ENCODE results near the gene CCDC71L. TPM values are rescaled to one million over a fixed set of nuclear protein-coding genes. Genes with fewer than 3 reads are reported as not detected.

Gene CCDC71L
- total RNA-seq, 1 donor from 2014 or later: 7.0 TPM

- peak; percentile 87 for DNase-seq (ENCODE audit: low spot score)
- intact Hi-C loops (cut with DNase I): loop anchor here (2.0 to 5.0 kb wide), 2 partner anchors 77 to 118 kb away; no protein-coding TSS in a partner anchor
These were observed 746 bp downstream of the CCDC71L start for GRCh38 chr7:106659963-106660861.

DNA sequence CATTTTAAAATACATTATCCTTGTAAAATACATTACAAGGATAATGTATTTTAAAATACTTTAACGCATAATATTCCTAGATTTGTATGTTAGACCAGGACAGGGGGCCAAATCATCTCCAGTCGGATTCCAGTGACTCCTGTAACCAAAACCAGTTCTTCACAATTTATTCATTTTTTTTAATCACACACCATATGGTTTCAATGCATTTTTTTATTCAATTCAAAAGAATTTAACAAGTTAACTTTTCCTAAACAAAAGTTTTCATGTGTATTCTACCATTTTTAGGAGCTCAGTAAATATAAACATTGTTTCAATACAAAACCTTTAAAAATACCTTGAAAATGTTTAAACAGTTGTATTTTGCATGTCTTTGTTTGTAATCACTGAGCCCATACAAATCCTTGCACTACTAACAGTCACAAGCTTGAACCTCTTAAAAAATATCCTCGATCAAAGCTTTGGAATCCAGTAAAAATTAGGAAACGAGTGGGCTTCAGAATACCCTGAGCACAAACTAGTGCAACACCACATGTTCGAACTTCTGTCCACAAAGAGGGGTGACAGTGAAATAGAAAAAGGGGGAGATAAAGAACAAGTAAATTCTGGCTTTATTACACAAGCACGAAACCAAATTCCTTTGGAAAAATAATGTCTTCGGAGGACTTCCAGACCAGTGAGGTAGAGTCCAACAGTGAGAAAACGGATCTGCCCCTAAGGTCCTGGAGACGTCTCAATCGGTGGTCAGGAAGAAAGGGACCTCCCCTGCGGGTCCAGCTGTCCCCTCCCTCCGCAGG lies 1.6 kb downstream of the CCDC71L start:
- intact Hi-C loops (cut with DNase I): no loop called here
- no peak for DNase-seq (ENCODE audit: low spot score)

GRCh38 chr7:106658316-106659165 lies 2.4 kb downstream of the CCDC71L start:
- intact Hi-C loops (cut with DNase I): no loop called here
- no peak for DNase-seq (ENCODE audit: low spot score)

GRCh38 chr7:106657085-106657991 lies 3.6 kb downstream of the CCDC71L start:
- intact Hi-C loops (cut with DNase I): no loop called here
- DNase-seq (ENCODE audit: low spot score): no peak

DNA sequence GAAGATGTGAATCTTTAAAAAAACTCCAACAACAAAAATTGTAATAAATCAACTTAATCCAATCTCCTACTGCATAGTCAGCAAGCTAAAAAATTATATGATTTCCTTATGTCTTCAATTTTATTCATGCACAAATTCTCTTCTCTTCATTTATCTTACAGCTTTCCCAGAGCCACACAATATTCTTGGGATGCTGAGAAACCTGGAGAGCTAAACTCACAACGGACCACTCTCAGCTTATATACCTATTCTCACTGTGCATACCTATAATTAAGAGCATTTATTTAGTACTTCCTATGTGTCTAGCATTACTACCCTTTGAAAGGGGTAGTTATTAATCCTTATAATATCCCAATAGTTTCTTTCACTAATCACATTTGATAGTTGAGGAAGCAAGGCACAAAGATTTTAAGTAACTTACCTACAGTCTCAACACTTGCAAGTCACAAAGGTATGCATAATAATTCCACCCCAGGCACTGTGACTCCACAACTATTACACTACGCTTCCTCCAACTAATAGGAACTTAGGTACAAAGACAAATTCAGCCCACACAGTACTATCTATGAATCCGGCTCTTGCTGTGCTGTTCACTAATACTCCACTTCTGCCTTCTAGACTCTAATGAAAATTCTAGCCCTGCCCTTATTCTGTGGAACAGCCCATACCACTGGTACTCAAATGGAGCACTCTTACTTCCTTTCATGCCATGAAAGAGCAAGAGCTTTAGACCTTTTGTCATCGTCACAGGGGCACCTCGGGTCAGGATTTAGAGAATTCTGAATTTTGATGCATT lies 5.1 kb downstream of the CCDC71L start:
- intact Hi-C loops (cut with DNase I): no loop called here
- no peak for DNase-seq (ENCODE audit: low spot score)

- no peak for DNase-seq (ENCODE audit: low spot score)
- intact Hi-C loops (cut with DNase I): no loop called here
These were observed 7.5 kb downstream of the CCDC71L start for GRCh38 chr7:106653488-106653887.

- intact Hi-C loops (cut with DNase I): no loop called here
- DNase-seq (ENCODE audit: low spot score): no peak
These were observed 8.0 kb downstream of the CCDC71L start for GRCh38 chr7:106652909-106653308.

- intact Hi-C loops (cut with DNase I): no loop called here
- no peak for DNase-seq (ENCODE audit: low spot score)
These were observed 8.9 kb downstream of the CCDC71L start for GRCh38 chr7:106652092-106652491.

GRCh38 chr7:106646256-106646655 lies 14.7 kb downstream of the CCDC71L start:
- intact Hi-C loops (cut with DNase I): no loop called here
- no peak for DNase-seq (ENCODE audit: low spot score)

DNA sequence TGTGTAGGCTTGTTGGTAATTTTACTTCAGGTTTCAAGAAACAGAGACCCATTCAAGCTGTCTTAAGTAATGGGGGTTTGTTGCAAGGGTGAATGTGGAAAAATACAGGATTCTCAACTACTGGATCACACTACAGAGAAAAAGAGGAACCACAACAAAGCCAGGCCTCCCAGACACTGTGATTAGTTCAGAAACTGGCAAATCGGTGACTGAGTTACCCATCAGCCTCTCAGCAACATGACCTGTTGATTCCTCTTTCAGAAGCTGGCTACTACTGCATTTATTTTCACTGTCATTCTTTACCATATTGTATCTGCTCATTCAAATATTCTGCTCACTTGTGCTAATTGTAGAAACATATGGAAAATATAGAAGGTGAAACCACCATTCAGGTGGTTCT lies 16.0 kb downstream of the CCDC71L start:
- intact Hi-C loops (cut with DNase I): no loop called here
- no peak for DNase-seq (ENCODE audit: low spot score)

DNA sequence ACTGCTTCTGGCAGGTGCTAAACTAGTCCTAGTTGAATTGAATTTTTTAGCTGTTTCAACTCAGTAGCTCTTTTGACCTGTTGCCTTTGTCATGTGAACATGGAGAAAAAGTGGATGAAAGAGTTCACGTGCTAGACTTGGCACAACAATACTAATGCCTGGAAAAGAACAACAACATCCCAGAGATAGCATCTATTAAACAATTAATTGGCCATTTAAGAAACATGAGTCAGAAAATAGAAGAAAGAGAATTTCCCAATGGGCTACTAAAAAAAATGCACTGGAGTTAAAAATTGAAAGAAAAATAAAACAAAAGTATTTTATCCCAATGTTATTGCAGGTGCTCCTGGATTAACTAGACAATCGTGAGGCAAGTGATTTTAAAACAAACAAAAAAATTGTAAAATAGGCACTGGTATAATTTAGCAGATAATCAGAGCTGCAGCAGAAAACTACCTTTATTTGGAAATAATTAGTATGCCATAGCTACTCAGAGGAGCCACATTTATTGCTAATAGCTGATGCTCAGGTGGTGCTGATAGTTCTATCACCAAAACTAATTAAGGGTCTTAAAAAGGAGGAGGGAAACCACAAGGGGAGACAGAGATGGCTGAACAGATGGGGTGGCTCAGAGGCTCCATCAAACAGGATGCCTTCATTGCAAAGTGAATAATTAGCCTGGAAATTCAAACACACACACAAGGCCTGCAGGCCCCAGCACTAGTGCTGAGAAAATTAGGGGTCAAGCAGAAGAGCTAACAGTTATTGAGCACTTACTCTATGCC lies 17.6 kb downstream of the CCDC71L start:
- intact Hi-C loops (cut with DNase I): no loop called here
- DNase-seq (ENCODE audit: low spot score): no peak

DNA sequence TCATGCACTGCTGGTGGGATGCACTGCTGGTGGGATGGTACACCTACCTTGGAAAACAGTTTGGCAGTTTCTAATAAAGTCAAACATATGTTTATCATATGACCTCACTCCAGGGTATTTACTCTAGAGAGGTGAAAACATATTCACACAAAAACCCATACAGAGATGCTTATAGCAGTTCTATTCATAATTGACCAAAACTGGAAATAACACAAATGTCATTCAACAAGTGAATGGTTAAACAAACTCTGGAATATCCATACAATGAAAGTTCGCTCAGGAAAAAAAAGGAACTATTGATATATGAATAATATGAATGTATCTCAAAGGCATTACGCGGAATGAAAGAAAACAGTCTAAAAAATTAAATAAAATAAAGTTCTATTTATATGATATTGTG lies 19.5 kb downstream of the CCDC71L start:
- intact Hi-C loops (cut with DNase I): no loop called here
- DNase-seq (ENCODE audit: low spot score): no peak

DNA sequence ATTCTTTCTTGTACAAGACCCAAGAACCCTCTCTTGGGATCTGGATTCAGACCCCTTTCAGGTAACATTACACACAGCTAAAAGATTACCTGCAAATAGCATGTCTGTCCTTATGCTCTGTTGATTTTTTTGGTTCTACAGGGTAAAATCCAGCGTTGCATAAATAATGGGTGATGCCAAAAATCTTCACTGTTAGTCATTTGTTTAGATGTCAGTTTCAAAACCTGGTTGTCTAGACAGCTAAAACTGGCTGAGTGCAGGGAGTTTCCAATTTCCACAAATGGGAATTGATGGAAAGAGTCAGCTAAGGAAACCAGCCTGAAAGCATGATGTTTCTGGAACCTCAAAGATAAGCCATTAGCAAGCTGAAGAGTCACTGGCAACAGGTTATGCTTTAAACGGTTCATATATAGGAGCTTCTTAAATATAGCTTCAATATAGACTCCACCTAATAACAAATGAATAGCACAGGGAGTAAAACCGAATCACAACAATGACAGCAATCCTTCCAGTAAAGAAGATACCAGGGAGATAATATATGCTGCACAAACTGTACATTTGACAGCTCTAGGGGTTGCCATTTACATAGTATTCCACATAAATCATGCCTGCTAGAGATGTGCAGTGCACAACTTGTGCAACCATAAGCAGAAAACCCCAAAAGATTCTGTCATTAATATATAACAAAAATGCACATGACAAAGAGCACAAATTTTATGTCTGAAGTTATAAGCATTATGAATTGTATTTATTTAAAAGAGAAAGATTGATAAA lies 20.4 kb downstream of the CCDC71L start:
- intact Hi-C loops (cut with DNase I): no loop called here
- no peak for DNase-seq (ENCODE audit: low spot score)

DNA sequence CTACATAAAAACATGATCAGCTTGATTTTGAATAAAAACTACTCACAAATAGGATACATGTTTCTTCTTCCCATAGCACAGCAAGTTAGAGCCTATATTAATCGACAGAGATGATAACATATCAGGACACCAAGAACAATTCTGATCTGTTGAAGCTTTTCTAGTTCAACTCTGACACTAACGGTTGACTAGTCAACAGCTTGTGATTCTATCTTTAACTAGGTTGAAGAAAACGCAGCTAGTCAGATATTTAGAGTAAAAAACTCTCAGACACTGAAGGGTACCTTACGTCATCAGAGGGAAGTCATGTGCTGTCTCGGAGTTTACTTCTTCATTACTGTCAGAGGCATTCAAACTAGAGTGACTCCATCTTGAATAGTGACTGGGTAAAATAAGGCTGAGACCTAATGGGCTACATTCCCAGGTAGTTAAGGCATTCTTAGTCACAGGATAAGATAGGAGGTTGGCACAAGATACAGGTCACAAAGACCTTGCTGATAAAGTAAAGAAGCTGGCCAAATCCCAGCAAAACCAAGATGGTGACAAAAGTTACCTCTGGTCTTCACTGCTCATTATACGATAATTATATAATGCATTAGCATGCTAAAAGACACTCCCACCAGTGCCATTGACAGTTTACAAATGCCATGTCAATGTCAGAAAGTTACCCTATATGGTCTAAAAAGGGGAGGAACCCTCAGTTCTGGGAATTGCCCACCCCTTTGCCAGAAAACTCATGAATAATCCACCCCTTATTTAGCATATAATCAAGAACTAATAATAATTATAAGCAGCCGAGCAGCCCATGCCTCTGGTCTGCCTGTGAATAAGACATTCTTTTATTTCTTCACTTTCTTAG lies 21.3 kb downstream of the CCDC71L start:
- no peak for DNase-seq (ENCODE audit: low spot score)
- intact Hi-C loops (cut with DNase I): no loop called here

DNA sequence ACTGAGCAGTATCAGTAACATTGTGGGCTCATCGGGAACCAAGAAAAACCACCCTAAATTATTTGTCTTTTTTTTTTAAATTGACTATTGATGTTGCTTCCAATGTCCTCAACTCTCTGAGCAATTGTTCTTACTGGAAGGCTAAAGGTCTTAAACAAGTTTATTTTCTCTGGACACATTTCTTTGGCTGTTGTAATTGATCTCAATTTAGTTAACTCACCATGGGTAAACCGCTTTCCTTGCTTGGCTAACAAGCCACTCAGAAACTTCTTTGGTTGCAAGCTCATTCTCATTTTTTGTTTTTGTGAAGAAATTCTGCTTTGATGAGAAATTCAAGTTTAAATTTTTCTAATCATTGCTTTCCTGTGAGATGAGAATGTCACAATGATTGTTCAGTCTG lies 25.5 kb downstream of the CCDC71L start:
- intact Hi-C loops (cut with DNase I): no loop called here
- DNase-seq (ENCODE audit: low spot score): no peak

DNA sequence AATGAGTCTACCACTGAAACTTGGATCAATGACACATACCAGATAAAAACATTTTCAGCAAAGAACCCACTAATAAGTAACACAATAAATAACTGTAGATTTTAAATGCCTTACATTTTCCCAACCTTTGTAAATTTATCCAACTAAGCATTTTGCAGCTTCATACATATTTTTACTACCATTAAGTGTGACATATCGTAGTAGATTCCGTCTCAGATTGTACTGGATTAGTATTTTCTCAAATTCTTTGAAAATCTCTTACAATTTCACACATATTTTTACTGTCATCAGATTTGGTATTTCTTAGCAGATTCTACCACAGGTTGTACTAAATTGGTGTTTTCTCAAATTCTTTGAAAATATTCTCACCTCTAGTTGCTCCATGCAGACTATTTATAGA lies 26.0 kb downstream of the CCDC71L start:
- intact Hi-C loops (cut with DNase I): no loop called here
- no peak for DNase-seq (ENCODE audit: low spot score)

All from cardiac septum (tissue), 1 donor.